HG02870 (cell line): Measurements from ENCODE around the gene PUDP.

Experiments
- ATAC-seq: cut with Tn5 transposase; IDR thresholded peaks from one replicate; pipeline ENCODE4 v1.9.1; 2021; ENCODE audit warnings: mild to moderate bottlenecking, moderate library complexity; ENCODE audit not compliant: unreplicated experiment

PUDP gene

GRCh38 chrX:7076245-7076661 is 71.7 kb downstream of the PUDP start:
- ATAC-seq: no peak

GRCh38 chrX:7074908-7075204 is 73.1 kb downstream of the PUDP start:
- no peak for ATAC-seq

DNA sequence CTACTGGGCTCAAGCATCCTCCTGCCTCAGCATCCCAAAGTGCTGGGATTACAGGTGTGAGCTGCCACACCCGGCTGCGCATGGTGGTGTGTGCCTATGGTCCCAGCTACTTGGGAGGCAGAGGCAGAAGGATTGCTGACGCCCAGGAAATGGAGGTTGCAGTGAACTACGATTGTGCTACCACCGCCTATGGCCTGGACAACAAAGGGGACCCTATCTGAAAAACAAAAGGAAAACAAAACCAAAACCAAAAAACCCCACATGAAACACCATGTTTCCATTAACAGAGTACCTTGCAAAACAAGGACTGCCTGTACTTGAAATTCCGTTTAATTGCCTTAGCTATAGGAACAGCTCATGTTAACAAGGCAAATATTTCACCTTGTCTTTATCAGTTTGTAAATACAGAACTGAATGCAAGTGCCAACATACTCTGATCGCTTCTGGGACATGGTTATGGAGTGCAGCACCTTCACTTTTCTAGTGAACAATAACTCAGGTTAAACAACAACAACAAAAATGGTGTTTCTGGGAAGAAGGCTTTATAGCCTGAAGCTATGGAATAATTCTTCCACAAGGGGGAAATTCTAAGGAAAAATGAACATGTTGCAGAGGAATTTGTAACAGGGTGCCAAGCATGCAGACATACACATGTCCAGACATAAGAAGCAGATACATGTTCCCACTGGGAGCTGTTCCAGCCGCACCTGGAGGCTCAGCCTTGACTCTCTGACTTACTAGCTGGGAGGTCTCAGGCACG is 73.6 kb downstream of the PUDP start:
- ATAC-seq: no peak

DNA sequence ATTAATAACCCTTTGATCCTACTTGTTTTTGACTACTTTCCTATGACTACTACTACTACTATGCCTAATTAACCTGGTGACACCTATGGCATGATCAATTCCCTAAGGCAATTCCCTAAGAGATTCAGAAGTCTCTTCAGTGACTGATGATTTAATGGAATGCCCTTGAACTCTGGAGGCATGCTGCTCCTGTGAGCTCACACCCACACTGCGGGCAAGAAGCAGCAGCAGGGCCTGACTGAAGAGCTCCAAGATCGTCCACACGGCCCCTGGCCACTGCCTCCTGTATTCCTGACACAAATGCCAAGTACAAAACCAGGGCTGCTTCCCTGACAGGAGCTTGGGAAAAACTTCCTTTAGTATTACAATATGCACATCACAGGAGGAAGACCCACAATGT is 74.6 kb downstream of the PUDP start:
- no peak for ATAC-seq

GRCh38 chrX:7072856-7073255 is 75.1 kb downstream of the PUDP start:
- ATAC-seq: no peak

DNA sequence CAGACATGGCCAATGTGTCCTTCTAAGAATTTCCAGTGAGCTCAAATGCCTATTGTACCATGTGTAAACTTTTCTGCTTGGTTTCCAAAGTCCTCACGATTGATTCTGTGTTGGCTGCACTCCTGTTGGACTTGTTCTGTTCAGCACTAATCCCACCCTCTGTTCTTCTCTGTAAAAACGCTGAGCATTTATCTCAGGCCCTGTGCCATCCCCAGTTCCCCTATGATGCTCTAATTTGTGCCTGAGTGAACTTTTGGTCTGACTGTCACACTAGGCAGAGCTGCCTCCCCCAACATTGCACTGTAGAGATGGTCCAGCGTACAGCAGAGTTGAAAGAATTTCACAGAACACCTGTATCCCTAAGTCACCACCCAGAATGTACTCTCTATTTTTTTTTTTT is 76.6 kb downstream of the PUDP start:
- ATAC-seq: peak; percentile 56

- ATAC-seq: no peak
These were observed 78.4 kb downstream of the PUDP start for GRCh38 chrX:7069556-7069955.

DNA sequence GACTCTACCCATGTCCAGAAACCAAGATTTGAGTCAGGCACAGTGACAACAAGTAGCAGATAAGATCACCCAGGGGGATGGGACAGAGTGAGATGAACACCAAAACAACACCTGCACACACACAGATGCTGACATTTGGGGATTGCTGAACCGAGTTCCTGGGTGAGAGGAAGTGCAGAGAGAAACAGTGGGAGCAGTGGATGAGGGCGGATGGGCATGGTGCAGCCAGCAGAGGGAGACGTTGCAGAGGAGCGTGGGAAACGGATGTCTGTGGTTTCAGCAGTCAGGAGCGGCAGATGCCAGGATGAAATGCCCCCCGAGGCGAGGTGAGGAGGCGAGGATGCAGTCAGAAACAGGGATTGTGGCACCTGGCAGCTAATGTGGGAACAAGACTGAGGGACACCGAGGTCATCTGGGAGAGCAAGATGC is 79.0 kb downstream of the PUDP start:
- ATAC-seq: peak; percentile 37

- no peak for ATAC-seq
These were observed 80.7 kb downstream of the PUDP start for GRCh38 chrX:7067256-7067655.

DNA sequence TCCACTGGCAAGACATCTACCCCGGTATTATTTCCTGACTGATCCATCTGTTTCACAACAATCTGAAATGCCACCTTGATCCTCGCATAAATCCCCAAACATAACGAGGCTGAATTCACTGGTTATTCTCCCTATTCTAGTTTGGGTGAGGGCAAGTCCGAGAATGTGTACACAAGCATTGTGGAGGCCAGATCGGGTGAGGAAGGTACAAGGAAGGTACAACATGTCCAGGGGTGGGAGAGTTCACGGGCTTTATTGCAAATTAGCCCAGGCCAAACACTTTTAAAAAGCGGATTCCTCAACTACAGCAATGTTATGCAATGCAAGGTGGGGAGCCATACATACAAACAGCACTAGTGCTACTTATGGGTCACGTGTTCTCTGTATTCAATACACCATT is 82.5 kb downstream of the PUDP start:
- ATAC-seq: no peak

- ATAC-seq: no peak
These were observed 85.0 kb downstream of the PUDP start for GRCh38 chrX:7062903-7063302.

DNA sequence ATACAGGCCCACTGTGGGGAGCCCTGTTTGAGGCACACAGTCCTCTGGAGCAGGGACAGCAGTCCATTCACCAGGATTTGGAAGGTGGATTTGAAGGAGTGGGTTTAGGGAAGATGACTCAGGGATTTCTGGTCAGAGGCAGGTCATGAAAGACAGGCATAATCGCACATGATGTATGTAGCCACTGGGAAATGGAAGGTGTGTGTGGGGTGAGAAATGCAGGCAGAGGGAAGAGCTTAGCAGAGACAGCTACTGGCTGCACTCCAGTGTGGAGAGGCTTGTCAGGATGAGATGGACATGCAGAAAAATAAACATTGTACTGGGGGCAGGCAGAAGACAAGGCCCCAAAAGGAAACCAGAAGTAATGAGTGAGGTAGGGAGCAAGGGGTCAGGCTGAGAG is 85.7 kb downstream of the PUDP start:
- ATAC-seq: no peak

- no peak for ATAC-seq
These were observed 86.5 kb downstream of the PUDP start for GRCh38 chrX:7061429-7061828.

DNA sequence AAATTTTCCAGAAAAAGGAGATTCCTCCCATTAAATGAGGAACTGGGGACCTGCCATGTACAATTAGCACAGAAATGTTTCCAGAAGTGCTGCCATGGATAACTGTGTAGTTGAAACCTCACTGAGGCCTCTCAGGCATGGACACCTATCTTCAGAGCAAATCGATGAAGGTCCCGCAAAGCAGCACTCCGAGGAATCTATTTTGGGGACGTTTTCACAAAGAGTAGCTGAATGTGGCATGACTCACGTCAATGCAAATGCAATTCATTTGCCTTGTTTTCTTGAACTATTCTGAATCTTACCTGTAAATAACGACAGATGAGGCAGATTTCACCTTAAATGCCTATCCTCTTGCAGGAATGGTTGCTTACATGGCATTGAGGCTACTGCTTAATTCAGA is 87.5 kb downstream of the PUDP start:
- ATAC-seq: no peak

- no peak for ATAC-seq
These were observed 88.1 kb downstream of the PUDP start for GRCh38 chrX:7059859-7060258.

GRCh38 chrX:7059214-7059838 is 88.6 kb downstream of the PUDP start:
- ATAC-seq: peak; percentile 90

GRCh38 chrX:7055386-7056137 is 92.4 kb downstream of the PUDP start:
- no peak for ATAC-seq

DNA sequence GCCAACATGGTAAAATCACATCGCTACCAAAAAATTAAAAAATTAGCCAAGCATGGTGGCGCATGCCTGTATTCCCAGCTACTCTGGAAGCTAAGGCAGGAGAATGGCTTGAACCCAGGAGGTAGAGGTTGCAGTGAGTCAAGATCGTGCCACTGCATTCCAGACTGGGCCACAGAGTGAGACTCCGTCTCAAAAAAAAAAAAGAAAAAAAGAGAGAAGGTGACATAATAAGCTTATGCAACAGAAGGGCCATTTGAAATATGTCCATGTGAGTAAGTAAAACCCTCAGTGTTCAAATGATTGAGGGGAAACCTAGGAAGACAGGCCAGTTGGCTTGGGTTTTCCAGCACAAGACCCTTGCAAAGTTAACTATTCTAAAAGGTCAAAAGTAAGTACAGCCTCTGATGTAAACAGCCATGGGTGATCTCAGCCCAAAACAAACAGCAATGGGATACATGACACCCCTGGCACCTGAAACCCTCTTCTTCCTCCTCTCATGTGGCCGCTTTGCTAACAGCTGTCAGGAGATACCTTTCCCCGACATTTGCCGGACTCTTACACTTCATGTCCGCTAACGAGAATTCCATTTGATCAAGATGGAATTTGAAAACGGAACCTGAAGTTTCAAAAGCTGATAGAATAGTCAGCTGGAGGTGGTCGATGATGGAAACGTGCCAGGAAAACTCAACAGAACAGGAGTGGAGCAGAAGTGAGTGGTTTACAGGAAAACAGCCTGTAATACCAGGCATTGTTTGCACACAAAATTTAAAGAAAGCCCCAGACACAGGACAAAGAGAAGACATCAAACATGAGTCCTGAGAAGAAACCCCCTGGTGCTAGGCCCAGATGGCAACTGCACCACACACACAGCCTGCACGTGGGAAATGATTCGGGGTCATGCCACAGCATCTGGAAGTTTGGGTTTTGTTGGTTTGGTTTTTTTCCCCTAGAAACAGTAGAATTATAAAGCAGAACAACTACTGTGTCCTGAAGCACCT is 93.4 kb downstream of the PUDP start:
- no peak for ATAC-seq

DNA sequence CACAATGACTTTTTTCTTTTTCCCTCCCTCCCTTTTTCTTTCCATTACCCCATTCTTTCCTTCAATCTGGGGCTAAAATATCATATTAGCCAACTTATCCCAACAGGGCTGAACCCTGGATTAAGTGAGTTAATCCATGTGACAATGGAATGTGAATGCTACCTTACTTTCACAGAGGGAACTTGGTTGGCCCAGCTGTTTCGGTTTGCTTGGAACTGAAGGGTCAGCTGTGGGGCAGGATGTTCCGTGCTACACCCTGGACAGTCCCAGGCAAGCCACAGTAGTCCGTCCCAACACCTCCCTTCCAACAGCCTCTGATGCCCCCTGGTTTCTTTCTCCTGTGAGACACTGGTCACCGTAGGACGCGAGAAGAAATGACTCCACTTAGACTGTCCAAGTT is 95.4 kb downstream of the PUDP start:
- no peak for ATAC-seq

- ATAC-seq: no peak
These were observed 97.7 kb downstream of the PUDP start for GRCh38 chrX:7050271-7050670.

- no peak for ATAC-seq
These were observed 100.0 kb downstream of the PUDP start for GRCh38 chrX:7047951-7048350.
